GM12874 (cell line): ENCODE measurements around the gene SNX11.

Experiments used
- TF ChIP-seq, protein P1 (sequence below): IDR thresholded peaks from 2 replicates; pipeline ENCODE4 v1.5.1; 2011; ENCODE audit warnings: low read depth, mild to moderate bottlenecking, control low read depth, low read length, moderate library complexity; ENCODE audit not compliant: insufficient read depth

The SNX11 gene

GRCh38 chr17:48144231-48144630 is 36.7 kb downstream of the SNX11 start:
- TF ChIP-seq, protein P1, sequence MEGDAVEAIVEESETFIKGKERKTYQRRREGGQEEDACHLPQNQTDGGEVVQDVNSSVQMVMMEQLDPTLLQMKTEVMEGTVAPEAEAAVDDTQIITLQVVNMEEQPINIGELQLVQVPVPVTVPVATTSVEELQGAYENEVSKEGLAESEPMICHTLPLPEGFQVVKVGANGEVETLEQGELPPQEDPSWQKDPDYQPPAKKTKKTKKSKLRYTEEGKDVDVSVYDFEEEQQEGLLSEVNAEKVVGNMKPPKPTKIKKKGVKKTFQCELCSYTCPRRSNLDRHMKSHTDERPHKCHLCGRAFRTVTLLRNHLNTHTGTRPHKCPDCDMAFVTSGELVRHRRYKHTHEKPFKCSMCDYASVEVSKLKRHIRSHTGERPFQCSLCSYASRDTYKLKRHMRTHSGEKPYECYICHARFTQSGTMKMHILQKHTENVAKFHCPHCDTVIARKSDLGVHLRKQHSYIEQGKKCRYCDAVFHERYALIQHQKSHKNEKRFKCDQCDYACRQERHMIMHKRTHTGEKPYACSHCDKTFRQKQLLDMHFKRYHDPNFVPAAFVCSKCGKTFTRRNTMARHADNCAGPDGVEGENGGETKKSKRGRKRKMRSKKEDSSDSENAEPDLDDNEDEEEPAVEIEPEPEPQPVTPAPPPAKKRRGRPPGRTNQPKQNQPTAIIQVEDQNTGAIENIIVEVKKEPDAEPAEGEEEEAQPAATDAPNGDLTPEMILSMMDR = no peak

DNA sequence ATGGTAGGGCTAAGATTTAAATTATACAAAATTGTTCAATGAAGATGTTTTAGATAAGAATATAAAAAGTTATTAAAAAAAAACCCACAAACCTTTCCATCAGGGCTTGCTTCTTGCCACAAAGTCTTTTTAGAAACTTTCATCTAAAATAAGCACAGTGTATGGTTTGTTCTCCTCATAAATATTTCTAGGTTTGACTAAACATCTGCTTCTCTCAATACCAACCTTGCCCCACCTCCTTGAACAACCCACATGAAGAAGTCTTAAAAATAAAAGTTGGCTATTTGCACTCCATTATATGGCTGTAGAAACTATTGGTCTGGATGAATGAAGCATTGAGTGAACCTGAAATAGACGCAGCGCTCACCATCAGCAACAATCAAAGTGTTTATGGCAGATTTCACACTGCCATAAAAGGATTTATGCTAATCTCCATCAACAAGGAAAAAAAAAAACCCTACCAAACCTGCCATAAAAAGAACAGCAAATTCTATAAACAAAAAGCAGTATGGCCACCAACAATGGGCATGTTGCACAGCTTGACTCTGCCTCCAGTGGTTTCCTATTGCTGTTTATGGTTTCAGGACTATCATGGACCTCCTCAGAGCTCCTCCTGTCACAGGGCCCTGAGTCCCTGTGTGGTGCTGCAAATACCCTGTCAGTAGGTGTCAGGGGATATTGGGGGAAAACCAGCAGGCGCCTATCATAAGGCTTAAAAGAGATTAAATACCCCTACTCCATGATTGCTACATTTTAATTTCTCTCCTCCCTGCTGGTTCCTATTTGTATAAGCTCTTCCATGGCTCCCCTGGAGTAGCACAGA is 37.6 kb downstream of the SNX11 start:
- TF ChIP-seq, protein P1 = no peak

GRCh38 chr17:48148029-48148770 is 40.6 kb downstream of the SNX11 start:
- TF ChIP-seq, protein P1 = no peak

DNA sequence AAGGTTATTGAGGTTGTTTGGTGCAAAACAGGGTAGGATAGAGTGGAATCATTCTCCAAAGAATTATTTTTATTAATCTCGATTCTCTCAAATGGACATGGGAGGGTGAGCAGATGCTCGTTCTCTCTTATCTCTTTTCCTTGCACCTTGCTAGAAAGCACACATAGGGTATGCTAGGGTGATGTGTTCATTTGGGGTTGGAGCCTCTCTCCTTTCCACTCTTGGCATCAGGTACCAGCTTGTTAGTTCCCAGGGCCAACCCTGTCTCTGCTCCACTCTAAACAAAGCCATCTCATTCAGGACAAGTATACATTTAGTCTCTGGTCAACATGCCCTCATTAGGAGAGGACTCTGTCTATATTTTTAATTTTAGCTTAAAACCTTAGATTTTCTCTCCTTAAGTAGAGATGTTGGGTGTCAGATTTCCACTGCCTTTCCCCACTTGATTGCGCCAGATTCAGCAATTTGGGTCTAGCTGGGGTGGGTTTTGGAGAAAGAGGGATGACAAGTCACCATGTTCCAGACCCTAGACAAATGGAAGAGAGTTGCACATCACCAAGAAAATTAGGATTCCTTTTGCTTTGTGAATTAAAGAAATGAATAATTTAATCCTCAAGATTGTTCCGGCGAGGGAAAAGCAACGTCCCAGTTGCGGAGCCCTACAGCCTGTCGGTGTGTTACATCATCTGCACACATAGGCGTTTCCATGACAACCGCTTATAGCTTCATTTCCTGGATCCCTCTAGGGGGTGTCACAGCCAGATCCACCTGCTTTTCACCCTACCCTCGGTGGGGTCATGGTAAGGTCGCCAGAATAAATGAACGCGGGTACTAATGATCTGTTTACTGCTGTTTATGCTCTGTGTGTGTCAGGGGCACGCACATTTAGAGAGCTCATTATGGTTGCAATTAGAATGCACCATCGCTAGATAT is 41.6 kb downstream of the SNX11 start:
- TF ChIP-seq, protein P1 = no peak

GRCh38 chr17:48149787-48150463 is 42.4 kb downstream of the SNX11 start:
- TF ChIP-seq, protein P1 = no peak

- TF ChIP-seq, protein P1 = no peak
Observed at GRCh38 chr17:48150597-48151001, 43.0 kb downstream of the SNX11 start.

GRCh38 chr17:48151220-48151619 is 43.7 kb downstream of the SNX11 start:
- TF ChIP-seq, protein P1 = no peak
